OCI-LY1 (cell line): ENCODE measurements around the gene PAEP.

ENCODE experiments used
- H2AFZ ChIP-seq: fragments of 200-600 bp; sonication (generic), shearing (Covaris generic); 2 replicates; pipeline ENCODE4 v1.6.0; 2014; ENCODE audit warnings: antibody characterized with exemption, mild to moderate bottlenecking, low read length
- H3F3A ChIP-seq: fragments of 200-600 bp; sonication (generic), shearing (Covaris generic); 2 replicates; pipeline ENCODE4 v1.6.0; 2014; ENCODE audit warnings: mild to moderate bottlenecking, antibody characterized with exemption, low read length, moderate library complexity; ENCODE audit not compliant: insufficient read depth
- H3K27ac ChIP-seq: fragments of 200-600 bp; sonication (generic); 2 replicates; pipeline ENCODE4 v1.5.1; 2014; ENCODE audit warnings: low read length, mixed run types, mild to moderate bottlenecking, low read depth; ENCODE audit not compliant: poor library complexity, severe bottlenecking
- H3K27me3 ChIP-seq: fragments of 200-600 bp; sonication (generic); 2 replicates; pipeline ENCODE4 v1.6.0; 2014; ENCODE audit warnings: antibody characterized with exemption, mild to moderate bottlenecking, low read length, moderate library complexity; ENCODE audit not compliant: insufficient read depth
- H3K36me3 ChIP-seq: fragments of 200-600 bp; sonication (generic); 2 replicates; pipeline ENCODE4 v1.6.1; 2014; ENCODE audit warnings: mild to moderate bottlenecking, antibody characterized with exemption, low read length, moderate library complexity, mixed read lengths; ENCODE audit not compliant: insufficient read depth
- H3K4me1 ChIP-seq: fragments of 200-600 bp; sonication (generic); 2 replicates; pipeline ENCODE4 v1.5.1; 2014; ENCODE audit warnings: mild to moderate bottlenecking, low read length, moderate library complexity; ENCODE audit not compliant: insufficient read depth, severe bottlenecking
- H3K4me2 ChIP-seq: fragments of 200-600 bp; sonication (generic), shearing (Covaris generic); 2 replicates; pipeline ENCODE4 v1.6.1; 2014; ENCODE audit warnings: low read length
- H3K4me3 ChIP-seq: fragments of 200-600 bp; sonication (generic); 2 replicates; pipeline ENCODE4 v1.5.1; 2014; ENCODE audit warnings: low read length, low read depth, mild to moderate bottlenecking, mixed read lengths; ENCODE audit not compliant: poor library complexity, severe bottlenecking
- H3K79me2 ChIP-seq: fragments of 200-600 bp; shearing (Covaris generic); 2 replicates; pipeline ENCODE4 v1.6.1; 2016; ENCODE audit warnings: mixed run types, low read length, mixed read lengths; ENCODE audit not compliant: insufficient read depth
- H3K9ac ChIP-seq: fragments of 200-600 bp; sonication (generic), shearing (Covaris generic); 2 replicates; pipeline ENCODE4 v1.6.1; 2014; ENCODE audit warnings: mild to moderate bottlenecking, low read length, mixed read lengths
- H3K9me2 ChIP-seq: fragments of 200-600 bp; sonication (generic), shearing (Covaris generic); 2 replicates; pipeline ENCODE4 v1.6.1; 2014; ENCODE audit warnings: low read depth, mild to moderate bottlenecking, low read length, mixed read lengths
- H3K9me3 ChIP-seq: fragments of 200-600 bp; shearing (Covaris generic); 2 replicates; pipeline ENCODE4 v1.6.1; 2014; ENCODE audit warnings: low read length, mixed read lengths
- H4K20me1 ChIP-seq: fragments of 200-600 bp; sonication (generic), shearing (Covaris generic); 2 replicates; pipeline ENCODE4 v1.6.0; 2016; ENCODE audit warnings: mild to moderate bottlenecking, low read length; ENCODE audit not compliant: insufficient read depth
- CTCF ChIP-seq: fragments of 200-600 bp; sonication (generic), shearing (Covaris generic); IDR thresholded peaks from 2 replicates; pipeline ENCODE4 v1.5.1; 2017; ENCODE audit warnings: mild to moderate bottlenecking, antibody characterized with exemption, low read length, moderate library complexity, mixed read lengths
- EZH2 ChIP-seq: fragments of 200-600 bp; sonication (generic), shearing (Covaris generic); IDR thresholded peaks from 2 replicates; pipeline ENCODE4 v1.8.0; 2017; ENCODE audit warnings: borderline replicate concordance, mixed run types, mild to moderate bottlenecking, antibody characterized with exemption, low read length, moderate library complexity, mixed read lengths

Gene PAEP

GRCh38 chr9:135592625-135593024, 31.1 kb downstream of the PAEP start:
- H3K9ac ChIP-seq = no peak overlapping the region
- no peak overlapping the region for H3K4me2 ChIP-seq
- H3K4me1 ChIP-seq = no peaks in the 10 kb centered on the region
- H3K4me3 ChIP-seq = no peak overlapping the region
- TF ChIP-seq CTCF = no peak
- no peak overlapping the region for H2AFZ ChIP-seq
- no peaks in the 10 kb centered on the region for H4K20me1 ChIP-seq
- no peaks in the 10 kb centered on the region for H3K36me3 ChIP-seq
- no peaks in the 10 kb centered on the region for H3K9me3 ChIP-seq
- H3F3A ChIP-seq = no peaks in the 10 kb centered on the region
- no peak overlapping the region for H3K27ac ChIP-seq
- no peaks in the 10 kb centered on the region for H3K79me2 ChIP-seq
- H3K9me2 ChIP-seq = no peaks in the 10 kb centered on the region
- no peaks in the 10 kb centered on the region; the same call in 1 of the 2 replicates for H3K27me3 ChIP-seq

GRCh38 chr9:135596211-135596610, 34.7 kb downstream of the PAEP start:
- TF ChIP-seq CTCF = no peak
- TF ChIP-seq EZH2 = no peak
- H3K79me2 ChIP-seq = no peaks in the 10 kb centered on the region
- H2AFZ ChIP-seq = no peak overlapping the region
- no peak overlapping the region for H3K27ac ChIP-seq
- H3K9me2 ChIP-seq = no peaks in the 10 kb centered on the region
- no peaks in the 10 kb centered on the region for H3K4me1 ChIP-seq
- H3K9me3 ChIP-seq = no peaks in the 10 kb centered on the region
- H3K36me3 ChIP-seq = no peaks in the 10 kb centered on the region
- no peak overlapping the region for H3K9ac ChIP-seq
- H3K27me3 ChIP-seq = no peaks in the 10 kb centered on the region; the same call in 1 of the 2 replicates
- H4K20me1 ChIP-seq = no peaks in the 10 kb centered on the region
- no peak overlapping the region for H3K4me3 ChIP-seq
- H3F3A ChIP-seq = no peaks in the 10 kb centered on the region
- no peak overlapping the region for H3K4me2 ChIP-seq

- H3K4me3 ChIP-seq = no peak overlapping the region
- H3K27me3 ChIP-seq = no peaks in the 10 kb centered on the region; the same call in 1 of the 2 replicates
- no peaks in the 10 kb centered on the region for H3K9me3 ChIP-seq
- no peak overlapping the region for H3K27ac ChIP-seq
- no peaks in the 10 kb centered on the region for H3K36me3 ChIP-seq
- H3K4me1 ChIP-seq = no peaks in the 10 kb centered on the region
- no peak overlapping the region for H3K9ac ChIP-seq
- no peaks in the 10 kb centered on the region for H3F3A ChIP-seq
- H2AFZ ChIP-seq = no peak overlapping the region
- no peaks in the 10 kb centered on the region for H3K79me2 ChIP-seq
- H4K20me1 ChIP-seq = no peaks in the 10 kb centered on the region
- no peaks in the 10 kb centered on the region for H3K9me2 ChIP-seq
- no peak overlapping the region for H3K4me2 ChIP-seq
- no peak for TF ChIP-seq CTCF
- TF ChIP-seq EZH2 = no peak
Observed at GRCh38 chr9:135600296-135600817, 38.8 kb downstream of the PAEP start.
